NCI-H510A treated with DMSO at 0.1 percent for 48 hours (cell line): ENCODE measurements around the gene COL4A6.
A peak's percentile ranks its signal among the peaks of the same experiment; 100 is the strongest.

ENCODE experiments used
- DNase-seq: peaks from one replicate; lab custom pipeline; 2025; lab: John Stamatoyannopoulos, UW

The COL4A6 gene

DNA sequence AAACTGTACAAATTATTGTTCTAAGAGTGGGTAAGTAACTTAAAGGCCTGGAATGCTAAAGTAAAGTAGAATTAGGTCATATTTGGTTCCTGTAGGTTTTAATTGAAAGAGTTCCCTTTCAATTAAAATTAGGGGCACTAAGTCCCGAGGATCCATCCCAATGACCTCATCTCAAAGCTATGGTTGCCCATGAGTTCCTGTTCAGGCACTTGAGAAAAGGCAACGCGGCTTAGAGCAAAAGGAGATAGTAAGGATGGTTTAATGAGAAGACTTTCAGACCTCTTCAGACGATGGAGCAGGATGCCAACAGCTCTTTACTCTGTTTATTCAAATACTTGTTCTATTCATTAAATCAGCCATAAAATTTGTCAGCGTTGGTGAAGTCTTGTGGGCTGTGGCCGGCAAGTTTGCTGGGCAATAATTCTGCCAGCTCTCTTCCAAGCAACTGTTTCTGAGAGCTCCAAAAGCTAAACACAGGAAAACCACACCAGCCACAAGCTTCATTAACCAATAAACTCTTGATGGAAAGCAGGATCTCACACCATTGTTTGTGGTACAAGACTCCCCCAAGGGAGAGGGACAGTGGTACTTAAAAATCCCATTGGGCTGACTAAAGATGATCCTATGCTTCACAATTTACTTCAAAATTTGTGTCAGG, 167.4 kb downstream of the COL4A6 start:
- peak; percentile 40 for DNase-seq

DNA sequence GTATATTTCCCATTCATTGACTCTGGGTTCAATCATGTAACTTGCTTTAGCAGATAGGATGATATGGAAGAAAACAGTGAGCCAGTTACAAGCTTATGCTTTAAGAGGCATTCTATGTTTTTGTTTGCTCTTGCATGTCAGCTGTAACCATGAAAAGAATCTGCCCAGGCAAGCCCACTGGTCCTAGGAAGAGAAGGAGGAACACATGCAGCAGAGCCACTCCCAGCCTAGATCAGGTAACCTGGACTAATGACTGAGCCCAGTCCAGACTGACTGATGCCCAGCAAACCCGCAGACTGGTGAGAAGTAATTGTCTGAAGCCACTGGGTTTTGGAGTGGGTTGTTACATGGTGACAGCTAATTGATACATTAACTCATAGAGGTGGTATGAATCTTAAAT, 167.9 kb downstream of the COL4A6 start:
- DNase-seq, result peak; percentile 62

GRCh38 chrX:108268434-108269080, 169.7 kb downstream of the COL4A6 start:
- no peak for DNase-seq

GRCh38 chrX:108267557-108267956, 170.7 kb downstream of the COL4A6 start:
- DNase-seq, result no peak

DNA sequence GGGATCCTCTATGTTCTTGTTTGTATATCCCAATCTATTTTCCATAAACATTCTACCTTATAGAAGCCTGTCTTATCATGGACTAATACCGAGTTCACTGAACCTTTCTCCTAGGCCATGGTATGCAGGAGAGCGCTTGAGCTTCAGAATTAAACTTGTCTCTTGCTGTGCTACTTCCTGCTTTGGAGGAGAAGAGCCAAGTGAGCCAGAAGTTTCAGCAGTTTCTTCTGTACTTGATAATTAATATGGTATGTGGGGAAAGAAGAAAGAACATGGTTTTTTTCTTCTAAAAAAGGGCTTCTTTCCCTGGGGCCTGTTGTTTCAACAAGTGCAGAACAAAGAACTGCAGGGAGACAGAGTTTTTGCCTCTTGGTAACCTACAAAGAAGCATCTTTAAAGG, 173.8 kb downstream of the COL4A6 start:
- DNase-seq, result no peak

- DNase-seq, result no peak
Measured at GRCh38 chrX:108261549-108262203, 176.5 kb downstream of the COL4A6 start.

DNA sequence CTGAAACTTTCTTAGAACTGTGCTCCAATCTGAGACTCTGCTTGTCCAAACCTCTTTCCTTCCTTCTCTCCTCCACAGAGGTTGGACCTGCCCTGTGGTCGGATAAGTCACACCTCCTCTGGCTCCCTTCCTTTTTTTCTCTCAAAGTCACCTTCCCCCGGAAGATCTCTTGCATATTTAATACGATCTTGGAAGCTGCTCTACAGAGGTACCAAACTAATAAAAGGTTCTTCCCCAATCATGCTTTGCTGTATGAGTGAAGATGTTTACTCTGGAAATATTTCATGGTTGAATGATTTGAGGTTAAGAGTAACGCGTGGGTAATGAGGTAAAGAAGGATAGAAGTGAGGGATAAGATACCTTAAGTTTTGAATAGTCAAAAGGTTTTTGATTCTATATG, 180.7 kb downstream of the COL4A6 start:
- DNase-seq, result no peak

DNA sequence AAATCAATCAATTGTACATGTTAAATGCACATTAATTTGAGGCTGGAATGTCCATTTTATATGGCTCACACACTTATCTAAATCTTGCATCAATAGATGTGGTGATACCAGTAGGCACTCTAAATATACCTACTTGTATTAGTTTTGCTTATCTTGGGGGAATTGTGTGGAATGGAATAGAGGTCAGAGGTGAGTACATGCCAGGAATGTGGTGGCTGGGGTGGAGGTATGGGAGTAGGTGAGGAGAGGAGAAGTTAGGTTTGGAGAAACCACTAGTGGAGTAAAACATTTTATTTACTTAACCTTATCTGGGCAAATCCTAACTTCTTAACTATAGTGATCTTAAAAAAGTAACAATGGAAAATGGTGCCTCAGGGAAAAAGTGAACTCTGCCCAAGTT, 183.6 kb downstream of the COL4A6 start:
- DNase-seq, result no peak

DNA sequence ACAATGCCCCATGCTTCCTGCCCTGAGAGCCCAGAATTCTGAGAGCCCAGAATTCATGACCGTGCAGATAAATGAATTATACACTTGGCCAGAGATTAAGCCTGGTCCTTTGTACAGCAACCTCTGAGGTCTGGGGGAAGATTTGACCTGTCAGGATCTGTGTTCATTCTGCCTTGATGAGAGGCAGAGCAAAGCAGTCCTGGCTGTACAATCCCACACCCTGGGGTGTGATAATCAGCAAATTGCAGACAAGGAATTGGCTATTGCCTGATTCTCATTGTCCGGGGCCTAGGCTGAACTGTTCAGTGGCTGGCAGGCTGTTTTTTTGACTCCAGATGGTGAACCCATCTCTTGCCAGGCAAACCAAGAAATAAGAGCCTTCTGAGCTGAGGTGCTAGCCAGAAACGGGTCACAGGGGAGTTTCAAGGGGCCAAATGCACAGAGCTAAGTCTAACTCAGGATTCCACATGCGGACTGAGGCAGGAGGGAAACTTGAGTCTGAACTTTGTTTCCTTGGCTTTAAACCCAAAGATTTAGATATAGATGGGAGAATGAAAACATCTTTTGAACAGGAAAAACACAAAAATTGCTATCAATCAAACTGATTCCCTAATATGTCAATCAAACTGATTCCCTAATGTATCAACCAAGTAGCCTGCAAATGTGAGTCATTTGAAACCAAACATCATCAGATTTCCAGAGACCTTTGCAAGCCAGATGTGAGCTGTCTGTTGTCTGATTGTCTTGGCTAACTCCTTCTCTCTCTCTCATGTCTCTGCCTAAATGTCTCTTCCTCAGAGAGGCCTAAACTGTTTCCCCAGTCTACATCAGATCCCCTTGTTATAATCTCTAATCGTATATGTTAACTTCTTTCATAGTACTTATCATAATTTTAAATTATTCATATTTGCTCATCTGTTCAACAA, 187.3 kb downstream of the COL4A6 start:
- no peak for DNase-seq

- DNase-seq, result no peak
Measured at GRCh38 chrX:108246304-108246954, 191.8 kb downstream of the COL4A6 start.

DNA sequence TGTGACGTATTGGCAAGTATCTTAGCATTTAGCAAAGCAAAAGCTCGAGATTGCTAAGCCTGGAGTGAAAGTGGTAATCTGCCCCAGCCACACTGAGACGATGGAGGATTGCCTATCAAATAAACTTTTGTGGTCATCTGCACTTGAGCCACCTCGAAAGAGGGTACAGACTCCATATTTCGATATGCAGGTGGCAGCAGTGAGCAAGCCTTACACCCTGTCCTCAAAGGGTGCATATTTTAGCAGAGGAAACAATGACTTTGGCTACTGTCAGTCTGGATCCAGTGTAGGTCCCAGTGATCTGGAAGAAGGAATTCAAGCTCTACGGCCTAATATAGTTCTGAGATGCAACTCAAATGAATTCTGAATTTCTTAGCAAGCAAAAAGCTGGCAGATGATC, 192.8 kb downstream of the COL4A6 start:
- no peak for DNase-seq

- DNase-seq, result no peak
Measured at GRCh38 chrX:108235986-108236385, 202.2 kb downstream of the COL4A6 start.

- no peak for DNase-seq
Measured at GRCh38 chrX:108230574-108230973, 207.6 kb downstream of the COL4A6 start.

GRCh38 chrX:108224727-108225621, 213.2 kb downstream of the COL4A6 start:
- peak; percentile 34 for DNase-seq

DNA sequence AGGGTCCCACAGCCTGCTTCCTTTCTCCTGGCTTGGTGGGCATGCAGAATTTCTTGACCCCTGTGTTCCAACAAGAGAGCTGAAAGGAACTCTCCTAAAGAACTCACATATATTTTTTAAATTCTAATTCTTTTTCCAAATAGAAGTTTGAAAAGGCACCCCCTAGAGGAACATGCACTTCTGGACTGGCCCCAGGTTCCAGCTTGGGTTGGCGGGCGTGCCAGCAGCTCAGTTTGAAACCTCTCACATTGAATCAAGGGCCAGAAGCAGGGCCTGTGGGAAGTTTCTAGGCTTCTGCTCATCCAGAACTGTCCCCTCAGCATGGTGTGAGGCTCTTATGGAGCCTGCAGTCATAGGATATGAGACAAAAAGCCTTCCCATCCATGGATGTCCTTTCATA, 214.0 kb downstream of the COL4A6 start:
- no peak for DNase-seq

GRCh38 chrX:108223585-108223984, 214.6 kb downstream of the COL4A6 start:
- no peak for DNase-seq

DNA sequence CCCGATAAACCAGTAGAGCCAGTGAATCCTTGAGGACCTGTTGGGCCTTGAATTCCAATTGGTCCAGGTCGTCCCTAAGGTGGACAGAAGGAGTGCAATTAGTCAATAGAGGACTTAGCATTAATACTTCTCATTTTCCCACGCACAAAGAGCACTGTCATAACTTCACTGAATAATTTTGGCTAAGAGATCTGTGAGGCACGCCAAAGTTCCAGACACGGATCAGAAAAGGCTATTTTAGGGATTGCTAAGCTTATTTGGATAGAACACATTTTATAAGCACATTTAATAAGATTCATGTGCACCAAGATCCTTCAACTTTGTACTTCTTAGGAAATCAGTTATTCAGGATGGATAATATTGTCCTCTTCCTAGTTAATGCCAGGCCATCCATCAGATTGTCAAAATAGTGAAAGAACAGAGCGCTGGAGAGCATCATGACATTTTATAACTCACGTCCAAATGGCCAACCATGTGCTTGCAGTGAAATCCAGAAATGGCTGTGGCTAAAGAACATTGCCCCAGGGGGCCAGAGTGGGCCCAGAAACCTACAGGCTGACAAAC, 216.8 kb downstream of the COL4A6 start:
- no peak for DNase-seq

DNA sequence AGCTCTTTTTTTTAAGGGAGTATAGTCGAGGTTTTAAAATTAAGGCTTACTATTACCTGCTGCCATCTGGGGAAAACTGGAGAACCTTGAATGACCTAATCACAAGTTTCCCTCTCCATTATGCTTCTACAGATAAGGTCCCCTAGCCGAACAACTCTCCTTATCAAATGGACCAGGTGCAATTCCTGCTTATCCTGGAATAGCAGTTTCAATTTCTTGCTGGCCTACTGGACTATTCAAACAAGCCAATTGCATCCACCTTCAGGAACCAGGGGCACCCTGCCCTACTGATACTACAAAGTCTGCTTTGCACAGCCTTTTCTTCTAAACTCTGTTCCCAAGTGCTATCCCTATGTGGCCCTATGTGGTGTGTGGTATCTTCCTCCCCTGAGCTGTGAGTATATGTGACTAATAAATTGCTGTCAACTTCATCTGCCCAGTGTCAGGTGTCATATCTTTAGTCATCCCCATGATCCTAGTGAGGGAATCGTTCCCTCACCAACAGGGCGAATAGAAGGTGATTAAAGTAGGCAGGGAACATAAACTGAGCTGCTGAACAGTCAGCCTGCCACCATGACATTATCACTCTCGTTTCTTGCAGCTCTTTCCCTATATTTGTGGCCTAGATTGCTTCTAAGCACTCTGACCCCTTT, 218.1 kb downstream of the COL4A6 start:
- no peak for DNase-seq

DNA sequence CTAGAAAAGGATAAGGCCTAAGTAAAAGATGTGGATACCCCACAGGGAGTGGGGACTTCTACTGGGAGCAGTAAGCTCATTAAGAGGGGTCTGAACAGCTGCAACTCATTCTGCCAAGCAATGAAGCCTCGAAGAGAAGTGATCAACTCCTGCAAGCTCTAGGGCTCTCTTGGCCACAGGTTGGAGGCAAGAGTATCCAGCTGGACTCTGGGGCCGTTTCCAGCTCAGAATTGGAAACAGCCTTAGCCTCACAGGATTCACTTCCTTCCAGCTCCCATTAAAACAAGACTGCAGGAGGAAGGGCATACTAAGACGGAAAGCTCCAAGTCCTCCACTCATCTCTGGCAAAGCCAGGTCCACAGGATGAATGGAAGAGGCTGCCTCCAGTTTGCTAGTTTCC, 220.3 kb downstream of the COL4A6 start:
- no peak for DNase-seq
